Esophagus muscularis mucosa (tissue), 4 donors: ENCODE measurements around the gene SCYGR2. TPM values are rescaled to one million over a fixed set of nuclear protein-coding genes. Genes with fewer than 3 reads are reported as not detected.

Experiments
- DNase-seq: peaks from one replicate; pipeline ENCODE4 v3.0.0-alpha.2; 2017; ENCODE audit errors: extremely low spot score
- H3K27ac ChIP-seq, 4 donors: fragments of 200-600 bp; sonication (generic); replicated peaks in 1 of 4; 1 replicate in 3 of 4; 2 replicates in 1 of 4; pipeline ENCODE4 v1.5.1; 2016 to 2019; ENCODE audit warnings: mild to moderate bottlenecking in 1 of 4
- H3K27me3 ChIP-seq, 4 donors: fragments of 200-600 bp; sonication (generic); one replicate each; pipeline versions ENCODE4 v1.5.1 to v1.6.0; 2016 to 2019
- H3K36me3 ChIP-seq, 4 donors: fragments of 200-600 bp; sonication (generic); one replicate each; pipeline ENCODE4 v1.5.1; 2016 to 2019
- H3K4me1 ChIP-seq, 4 donors: fragments of 200-600 bp; sonication (generic); one replicate each; pipeline ENCODE4 v1.5.1; 2016 to 2019
- H3K4me3 ChIP-seq, 4 donors: fragments of 200-600 bp; sonication (generic); 1 replicate in 2 of 4; 2 replicates in 2 of 4; pipeline ENCODE4 v1.5.1; 2016 to 2019; ENCODE audit warnings: mild to moderate bottlenecking in 4 of 4, moderate library complexity in 1 of 4
- H3K9me3 ChIP-seq, 4 donors: fragments of 200-600 bp; sonication (generic); 1 replicate in 3 of 4; 2 replicates in 1 of 4; pipeline ENCODE4 v1.5.1; 2016 to 2019
- EP300 ChIP-seq: sonication (generic); formaldehyde crosslinking; IDR thresholded peaks from one replicate; pipeline ENCODE4 v1.6.1; 2017; ENCODE audit warnings: antibody characterized with exemption
- POLR2A ChIP-seq: fragments of 450-650 bp; IDR thresholded peaks from one replicate; pipeline ENCODE4 v1.6.1; 2017; ENCODE audit warnings: antibody characterized with exemption, moderate library complexity, mild to moderate bottlenecking, low read depth
- POLR2AphosphoS5 ChIP-seq, 2 donors: sonication (generic); formaldehyde crosslinking; IDR thresholded peaks; one replicate each; pipeline ENCODE4 v1.6.1; 2017; ENCODE audit warnings: antibody characterized with exemption in 2 of 2
- WGBS: methylation state at CpG from one replicate; pipeline ENCODE4 v1.1.5; 2018; 5-methylcytosine and 5-hydroxymethylcytosine counted together
- intact Hi-C: fragments of 100-400 bp; cut with DNase I; formaldehyde crosslinking; loops from one replicate; pipeline ENCODE4 v1.15.1; 2023
- total RNA-seq, 4 donors: library from RNA; depleted of rRNA; stranded (reverse); fragments of >200 nt; gene quantifications; one replicate each; pipeline versions ENCODE4 v1.1.0 to v1.2.1, GENCODE V29; 2016
- TF ChIP-seq, protein P1 (sequence below), 3 experiments: fragments of 200-600 bp in 2 of 3; fragments of 450-650 bp in 1 of 3; sonication (generic) in 2 of 3; IDR thresholded peaks; one replicate each; pipeline ENCODE4 v1.5.1; 2017 to 2019; ENCODE audit warnings: antibody characterized with exemption in 3 of 3, mild to moderate bottlenecking in 2 of 3, moderate library complexity in 1 of 3

The SCYGR2 gene
- total RNA-seq, 4 donors from 2014 or later, result not detected

DNA sequence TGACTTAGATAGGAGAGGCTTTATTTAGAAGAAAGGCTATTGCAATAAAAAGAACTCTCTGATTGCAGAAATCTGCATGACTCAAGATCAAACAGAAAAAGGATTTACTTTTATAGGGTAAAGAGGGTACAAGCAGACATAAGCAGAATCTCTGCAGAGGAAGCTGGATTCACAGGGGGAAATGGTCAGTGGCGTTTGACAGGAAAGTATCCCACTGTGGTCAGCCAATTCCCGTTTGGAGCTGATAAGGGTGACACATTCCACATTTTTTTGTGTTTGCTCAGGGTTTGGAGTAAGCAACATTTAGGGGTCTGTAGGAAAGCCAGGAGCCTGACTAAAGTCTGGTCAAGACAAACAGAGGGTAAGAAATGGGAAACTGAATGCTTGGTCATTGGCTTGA is 44.0 kb downstream of the SCYGR2 start:
- Histone ChIP-seq H3K27me3 (no peaks in the 10 kb centered on the region), H3K27ac (no peak overlapping the region), H3K9me3 (no peaks in the 10 kb centered on the region), H3K36me3 (no peaks in the 10 kb centered on the region), H3K4me1 (no peaks in the 10 kb centered on the region), H3K4me3 (no peak overlapping the region)
- WGBS, result 14% methylated on average over 2 of the region's 2 CpGs
- intact Hi-C loops, result no loop called here
- TF ChIP-seq POLR2A (no peak), EP300 (no peak), POLR2AphosphoS5 (IDR thresholded peaks at IDR 0.05) (no peak)
- TF ChIP-seq, protein P1, sequence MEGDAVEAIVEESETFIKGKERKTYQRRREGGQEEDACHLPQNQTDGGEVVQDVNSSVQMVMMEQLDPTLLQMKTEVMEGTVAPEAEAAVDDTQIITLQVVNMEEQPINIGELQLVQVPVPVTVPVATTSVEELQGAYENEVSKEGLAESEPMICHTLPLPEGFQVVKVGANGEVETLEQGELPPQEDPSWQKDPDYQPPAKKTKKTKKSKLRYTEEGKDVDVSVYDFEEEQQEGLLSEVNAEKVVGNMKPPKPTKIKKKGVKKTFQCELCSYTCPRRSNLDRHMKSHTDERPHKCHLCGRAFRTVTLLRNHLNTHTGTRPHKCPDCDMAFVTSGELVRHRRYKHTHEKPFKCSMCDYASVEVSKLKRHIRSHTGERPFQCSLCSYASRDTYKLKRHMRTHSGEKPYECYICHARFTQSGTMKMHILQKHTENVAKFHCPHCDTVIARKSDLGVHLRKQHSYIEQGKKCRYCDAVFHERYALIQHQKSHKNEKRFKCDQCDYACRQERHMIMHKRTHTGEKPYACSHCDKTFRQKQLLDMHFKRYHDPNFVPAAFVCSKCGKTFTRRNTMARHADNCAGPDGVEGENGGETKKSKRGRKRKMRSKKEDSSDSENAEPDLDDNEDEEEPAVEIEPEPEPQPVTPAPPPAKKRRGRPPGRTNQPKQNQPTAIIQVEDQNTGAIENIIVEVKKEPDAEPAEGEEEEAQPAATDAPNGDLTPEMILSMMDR (IDR thresholded peaks at IDR 0.05), result no peak
- DNase-seq, result no peak

DNA sequence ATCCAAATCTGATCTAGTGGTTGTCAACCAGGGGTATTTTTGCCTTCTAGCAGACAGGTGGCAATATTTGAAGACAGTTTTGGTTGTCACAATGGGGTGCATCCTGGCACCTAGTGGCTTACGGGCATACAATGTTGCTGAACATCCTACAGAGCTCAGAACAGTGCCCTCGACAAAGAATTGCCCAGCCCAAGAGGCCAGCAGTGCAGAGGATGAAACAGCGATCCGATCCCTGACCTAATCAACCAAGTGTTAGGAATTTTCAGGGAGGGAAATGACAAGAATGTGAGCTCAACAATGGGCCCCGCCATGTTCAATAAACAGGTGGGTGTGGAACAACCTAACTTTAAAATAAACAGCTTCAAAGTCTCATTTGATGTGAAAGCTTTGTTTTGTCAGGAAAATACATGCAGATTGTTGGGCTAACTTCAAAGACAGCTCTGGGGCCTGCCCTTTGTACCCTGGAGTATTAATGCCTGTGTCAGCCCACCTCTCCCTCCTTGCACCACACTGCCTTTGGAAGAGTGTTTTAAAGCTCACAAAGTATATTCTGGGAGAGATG is 45.4 kb downstream of the SCYGR2 start:
- H3K27me3 ChIP-seq, result no peaks in the 10 kb centered on the region
- H3K4me1 ChIP-seq, result no peaks in the 10 kb centered on the region
- H3K36me3 ChIP-seq, result no peaks in the 10 kb centered on the region
- intact Hi-C loops, result no loop called here
- no peak overlapping the region for H3K4me3 ChIP-seq
- H3K27ac ChIP-seq, result no peak overlapping the region
- DNase-seq, result no peak
- H3K9me3 ChIP-seq, result no peaks in the 10 kb centered on the region
- TF ChIP-seq EP300, result no peak
- TF ChIP-seq POLR2AphosphoS5 (IDR thresholded peaks at IDR 0.05), result no peak
- TF ChIP-seq POLR2A, result no peak
- TF ChIP-seq, protein P1 (IDR thresholded peaks at IDR 0.05), result no peak
- WGBS, result 78% methylated on average over 5 of the region's 5 CpGs

Other genes starting within 250 kb of the SCYGR2 start
- not detected for gene TM4SF20, start 219.6 kb upstream of the SCYGR2 start, total RNA-seq
- not detected for gene SCYGR1, start 210.9 kb upstream of the SCYGR2 start, total RNA-seq
- 10 to 100 TPM; 27.4 to 73.4 (median 52.7) TPM for gene AGFG1, start 126.7 kb upstream of the SCYGR2 start, total RNA-seq
- not detected for gene SCYGR3, start 15.9 kb downstream of the SCYGR2 start, total RNA-seq
- not detected for gene SCYGR4, start 18.6 kb downstream of the SCYGR2 start, total RNA-seq
- not detected for gene SCYGR5, start 67.9 kb downstream of the SCYGR2 start, total RNA-seq
- 1 to 10 TPM in 1 of 4 donors, under 1 TPM in 3; 0.40 to 1.5 (median 0.69) TPM for gene SLC19A3, start 119.1 kb downstream of the SCYGR2 start, total RNA-seq
- gene SCYGR6, start 125.9 kb downstream of the SCYGR2 start, total RNA-seq, result not detected
- gene SCYGR7, start 129.4 kb downstream of the SCYGR2 start, total RNA-seq, result not detected
- not detected for gene SCYGR8, start 147.0 kb downstream of the SCYGR2 start, total RNA-seq
- 1 to 10 TPM in 1 of 4 donors, not detected in 3; 3.5 TPM for gene CCL20, start 214.9 kb downstream of the SCYGR2 start, total RNA-seq